Stimulated activated CD8-positive, alpha-beta memory T cell treated with anti-CD3 and anti-CD28 coated beads, Interleukin-15, amount 100 ng/mL, for 1 hour (primary cell): ENCODE data around the gene RBBP8NL.
"Not testable (repeated sequence)": the region's sequence is repeated elsewhere in the genome, so short reads cannot be mapped to it uniquely, and the experiment has no call there.

Experiments
- DNase-seq: peaks from one replicate; pipeline ENCODE4 v3.0.0-alpha.2; 2020; ENCODE audit warnings: low read depth

The RBBP8NL gene

DNA sequence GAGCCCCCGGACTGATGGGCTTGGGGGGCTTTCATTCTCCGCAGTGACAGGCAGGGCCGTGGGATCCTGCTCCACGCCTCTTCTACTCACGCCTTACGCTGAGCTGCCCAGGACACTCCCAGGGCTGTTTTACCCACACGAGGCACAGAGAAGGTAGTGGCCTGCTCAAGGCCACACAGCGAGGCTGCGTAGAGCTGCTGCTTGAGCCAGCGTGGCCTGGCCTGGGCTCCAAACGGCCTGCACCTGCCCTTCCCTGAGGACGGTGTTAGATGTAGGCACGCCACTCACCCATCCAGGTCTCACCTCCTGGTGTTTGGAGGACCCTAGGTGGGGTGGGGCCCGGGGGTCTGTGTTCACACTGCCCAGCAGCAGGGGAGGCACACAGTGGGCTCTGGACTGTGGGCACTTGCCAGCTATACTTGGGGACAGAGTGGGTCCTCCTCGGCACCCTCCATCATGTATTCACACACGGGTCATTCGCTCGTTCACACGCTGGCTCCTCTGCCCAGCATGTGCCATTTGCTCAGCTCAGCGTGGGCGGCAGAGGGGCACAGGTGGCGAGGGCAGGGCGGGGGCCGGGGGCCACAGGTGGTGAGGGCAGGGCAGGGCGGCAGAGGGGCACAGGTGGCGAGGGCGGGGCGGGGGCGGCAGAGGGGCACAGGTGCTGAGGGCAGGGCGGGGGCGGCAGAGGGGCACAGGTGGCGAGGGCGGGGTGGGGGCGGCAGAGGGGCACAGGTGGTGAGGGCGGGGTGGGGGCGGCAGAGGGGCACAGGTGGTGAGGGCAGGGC lies 18.4 kb upstream of the RBBP8NL start:
- no peak for DNase-seq

DNA sequence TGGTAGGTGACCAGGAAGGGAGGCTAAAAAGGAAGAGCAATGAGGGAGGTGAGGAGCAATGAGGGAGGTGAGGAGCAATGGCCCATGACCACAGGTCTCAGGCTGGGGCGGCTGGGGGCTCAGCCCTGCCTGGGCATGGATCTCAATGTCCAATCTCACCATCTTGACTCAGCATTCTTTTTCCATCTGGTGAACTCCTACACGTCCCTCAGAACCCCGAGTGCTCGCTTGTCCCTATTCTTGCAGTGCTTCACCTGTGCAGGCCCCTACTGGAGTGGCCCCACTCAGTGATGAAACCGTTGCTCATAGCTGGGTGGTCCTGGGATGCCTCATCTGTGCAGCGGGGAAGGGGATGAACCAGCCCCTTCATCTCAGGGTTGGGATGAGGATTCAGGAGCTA lies 16.9 kb upstream of the RBBP8NL start:
- no peak for DNase-seq

DNA sequence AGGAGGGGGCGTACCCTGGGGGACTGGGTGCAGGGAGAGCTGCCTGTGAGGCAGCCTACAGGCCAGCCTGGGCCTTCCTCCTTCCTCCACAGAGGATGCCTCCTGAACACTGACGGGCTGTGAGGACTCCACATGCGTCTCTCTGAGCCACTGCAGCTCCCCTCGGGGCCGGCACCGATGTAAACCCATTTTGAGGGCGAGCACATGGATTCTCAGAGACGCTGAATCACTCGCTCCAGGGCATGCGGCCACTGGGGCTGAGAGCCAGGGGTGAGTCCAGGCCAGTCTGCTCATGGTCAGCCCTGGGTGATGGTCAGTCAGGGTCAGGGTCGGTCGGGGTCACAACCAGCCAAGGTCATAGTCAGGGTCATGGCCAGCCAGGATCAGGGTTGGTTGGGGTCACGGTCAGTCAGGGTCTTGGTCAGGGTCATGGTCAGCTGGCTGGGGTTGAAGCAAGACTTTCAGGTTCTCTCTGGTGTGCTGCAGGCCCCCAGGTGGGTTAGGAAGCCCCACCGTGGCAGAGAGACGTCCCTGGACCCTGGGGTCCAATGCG lies 14.7 kb upstream of the RBBP8NL start:
- DNase-seq: no peak

DNA sequence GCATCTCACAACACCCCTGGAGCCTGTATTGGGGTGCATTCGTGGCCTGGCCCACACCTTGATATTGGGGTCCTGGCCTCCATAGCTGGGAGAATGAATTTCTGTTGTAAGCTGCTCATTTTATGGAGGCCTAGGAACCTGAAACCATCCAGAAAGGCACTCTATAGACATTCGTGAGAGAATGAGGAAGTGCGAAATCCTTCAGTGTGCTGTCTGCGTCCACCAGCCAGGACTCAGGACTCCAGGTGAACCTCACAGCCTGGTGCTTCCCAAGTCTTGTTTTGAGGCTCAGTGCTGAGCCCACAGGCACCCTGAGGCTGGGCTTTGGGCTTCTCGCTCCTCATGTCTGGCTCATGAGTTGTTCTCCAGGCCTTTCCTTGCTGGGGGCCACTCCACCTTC lies 11.9 kb upstream of the RBBP8NL start:
- no peak for DNase-seq

DNA sequence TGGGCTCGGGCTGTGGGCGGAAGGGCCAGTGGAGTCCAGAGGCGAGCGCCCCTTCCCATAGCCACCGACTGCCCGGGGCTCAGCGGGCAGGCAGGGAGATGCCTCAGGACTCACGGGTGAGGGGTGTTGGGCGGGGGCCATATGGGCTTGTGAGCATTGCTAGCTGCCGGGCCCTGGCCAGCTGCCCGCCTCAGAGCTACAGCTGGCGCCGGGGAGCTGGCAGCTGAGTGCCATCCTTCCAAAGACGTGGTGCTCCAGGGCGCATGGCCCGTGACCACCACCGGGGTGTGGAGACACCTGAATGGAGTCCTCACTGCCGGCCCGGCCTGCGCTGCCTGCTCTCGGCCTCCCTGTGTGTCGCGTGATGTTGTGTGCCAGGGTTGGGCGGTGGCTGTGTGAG lies 10.6 kb upstream of the RBBP8NL start:
- DNase-seq: no peak

DNA sequence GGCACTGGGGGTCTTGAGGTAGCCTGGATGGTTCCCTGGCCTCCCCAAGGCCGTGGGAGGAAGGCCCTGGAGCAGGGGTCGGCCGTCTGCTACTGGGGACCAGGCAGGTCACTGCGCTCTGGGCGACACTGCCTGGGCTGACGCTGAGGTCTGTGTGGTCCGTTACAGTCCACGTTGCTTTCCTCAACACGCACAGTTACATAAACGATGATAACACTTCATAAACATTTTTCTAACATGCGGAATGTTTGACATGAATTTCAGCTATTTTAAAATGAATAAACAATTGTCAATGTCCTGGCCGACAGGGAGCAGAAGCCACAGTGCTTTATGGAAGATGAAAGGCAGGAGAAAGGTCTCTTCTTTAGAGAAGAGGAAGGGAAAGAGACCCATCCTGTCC lies 10.2 kb upstream of the RBBP8NL start:
- no peak for DNase-seq

DNA sequence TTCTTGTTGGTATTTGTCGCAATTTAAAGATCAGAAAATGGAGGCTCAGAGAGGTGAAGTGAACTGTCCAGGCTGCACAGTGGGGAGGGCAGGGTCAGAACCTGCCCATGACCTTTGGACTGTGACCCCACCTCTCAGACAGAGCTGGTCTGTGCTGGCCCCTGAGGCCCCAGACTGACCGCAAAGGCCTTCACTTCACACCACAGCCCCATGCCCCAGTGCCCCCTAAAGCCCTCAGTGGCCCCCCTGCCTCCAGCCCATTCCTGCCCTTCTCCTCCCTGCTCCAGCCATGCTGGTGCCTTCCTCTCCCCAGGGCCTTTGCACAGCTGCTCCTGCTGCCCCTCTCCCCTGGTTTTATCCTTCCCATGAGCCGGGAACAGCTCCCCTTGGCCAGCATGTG lies 9.4 kb upstream of the RBBP8NL start:
- no peak for DNase-seq

DNA sequence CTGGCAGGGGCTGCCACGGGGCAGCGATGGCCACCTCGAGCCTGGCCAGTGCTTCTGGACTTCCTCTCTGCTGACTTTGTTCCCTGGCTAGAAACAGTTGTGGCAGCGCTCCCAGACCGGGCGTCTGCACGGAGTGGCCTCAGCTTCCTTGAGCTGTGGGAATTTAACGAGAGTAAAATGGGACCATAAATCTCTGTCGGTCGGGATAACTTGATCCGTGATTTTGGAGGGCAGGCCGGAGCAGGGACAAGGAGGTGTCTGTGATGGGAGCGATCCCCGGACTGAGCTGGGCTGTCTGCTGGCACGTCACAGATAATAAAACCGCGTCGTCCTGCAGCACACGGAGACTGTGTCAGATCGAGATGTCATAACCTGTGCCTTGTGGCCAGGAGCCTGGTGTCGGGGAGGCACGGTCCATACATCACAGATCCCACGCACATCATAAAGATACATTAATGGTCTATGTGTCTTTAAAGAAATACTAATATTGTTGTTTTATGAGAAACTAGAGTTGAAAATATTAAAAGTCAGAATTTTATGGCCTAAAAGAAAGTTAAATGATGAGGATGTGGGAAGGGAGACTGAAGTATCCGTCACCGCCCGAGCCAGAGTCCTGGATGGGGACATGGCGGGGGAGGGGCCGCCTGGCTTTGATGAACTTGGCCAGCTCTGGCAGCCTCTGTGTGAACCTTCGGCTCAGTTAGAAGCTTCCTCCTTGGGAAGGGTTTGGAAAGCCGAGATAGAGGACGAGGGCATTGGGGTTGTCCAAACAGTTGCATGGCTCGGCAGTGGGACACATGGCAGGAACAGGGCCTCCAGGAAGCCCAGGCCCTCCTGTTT lies 6.5 kb upstream of the RBBP8NL start:
- no peak for DNase-seq

DNA sequence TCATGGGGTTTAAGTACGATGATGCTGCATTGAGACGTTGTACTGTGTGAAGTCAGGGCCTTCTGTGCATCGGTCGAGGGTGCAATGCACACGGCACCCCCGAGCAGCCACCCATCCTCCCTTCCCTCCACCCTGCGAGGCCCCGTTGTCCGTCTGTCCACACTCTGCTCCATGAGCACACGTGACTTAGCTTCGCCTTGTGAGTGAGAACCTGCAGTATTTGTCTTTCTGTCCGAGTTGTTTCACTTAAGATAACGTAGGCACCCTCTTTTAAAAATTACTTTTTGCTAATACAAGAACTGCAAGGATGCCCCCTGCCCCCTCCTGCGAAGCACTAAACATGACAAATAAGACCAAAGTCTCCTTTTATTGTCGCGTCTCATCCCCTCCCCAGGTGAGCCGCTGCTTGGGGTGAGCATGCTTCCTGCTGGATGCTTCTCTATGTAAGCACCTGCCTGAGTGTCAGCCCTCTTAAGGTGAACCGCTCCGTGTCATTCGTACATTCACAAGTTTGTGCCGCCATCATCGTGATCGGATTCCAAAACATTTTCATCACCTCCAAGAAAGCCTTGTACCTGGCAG lies 3.6 kb upstream of the RBBP8NL start:
- no peak for DNase-seq

DNA sequence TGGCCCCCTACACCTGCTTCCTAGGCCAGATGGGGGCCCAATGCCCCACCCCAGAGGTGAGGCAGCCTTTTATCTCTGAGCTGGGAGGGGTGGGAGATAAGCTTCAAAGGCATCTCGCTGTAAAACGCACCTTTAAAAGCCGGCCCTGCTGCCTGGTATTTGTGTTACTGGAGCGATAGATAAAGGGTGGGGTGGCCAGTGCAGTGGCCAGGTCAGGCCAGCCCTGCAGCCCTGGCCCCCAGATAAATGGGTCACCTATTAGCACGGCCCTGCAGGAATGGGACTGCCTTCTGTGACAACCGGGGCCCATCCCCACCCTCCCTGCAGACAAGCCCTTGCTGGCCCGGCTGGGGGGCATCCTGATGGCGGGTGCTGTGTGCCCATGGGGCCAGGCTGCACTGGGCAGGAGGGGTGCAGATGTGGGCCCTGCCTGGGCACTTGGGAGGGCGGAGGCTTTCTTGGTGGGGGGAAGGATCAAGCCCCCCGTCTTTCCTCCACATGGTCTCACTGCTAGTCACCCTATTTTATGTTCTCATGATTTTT lies 3.0 kb upstream of the RBBP8NL start:
- no peak for DNase-seq

DNA sequence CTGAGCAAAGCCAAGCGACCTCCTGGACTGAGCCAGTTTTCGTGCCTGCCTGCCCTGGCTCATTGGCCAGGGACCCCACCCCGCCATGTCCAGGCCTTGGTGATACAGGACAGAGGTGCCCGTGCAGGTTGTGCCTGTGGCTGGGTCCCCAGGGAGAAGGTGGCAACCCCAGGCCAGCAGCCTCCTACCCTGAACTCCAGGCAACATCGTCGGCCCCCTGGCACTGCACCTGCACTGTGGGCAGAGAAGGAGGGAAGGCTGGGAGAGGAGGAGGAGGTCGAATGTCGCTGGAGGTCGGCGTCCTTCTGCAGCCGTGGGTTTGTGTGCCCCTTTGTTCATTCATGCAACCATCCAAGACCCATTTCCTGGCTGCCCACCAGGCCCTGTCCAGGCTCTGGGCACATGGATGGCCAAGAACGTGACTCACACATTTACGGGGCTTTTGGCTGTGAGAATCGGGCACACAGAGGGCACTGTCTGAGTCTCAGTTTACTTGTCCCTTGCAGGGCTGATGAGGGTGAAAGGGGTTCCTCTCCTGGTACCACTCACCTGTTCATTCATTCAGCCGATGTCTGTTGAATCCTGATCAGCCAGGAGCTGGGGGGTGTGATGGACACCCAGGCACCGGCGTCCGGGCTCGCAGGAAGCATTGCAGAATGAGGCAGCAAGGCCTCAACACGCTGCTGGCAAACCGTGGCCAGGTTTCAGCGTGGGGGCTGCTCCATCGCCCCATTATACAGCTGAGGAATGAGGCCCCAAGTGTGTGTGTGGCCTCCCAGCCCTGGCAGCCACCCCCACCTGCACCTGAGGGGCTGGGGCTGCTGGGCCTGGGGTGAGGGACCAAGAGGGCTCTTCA lies 2.3 kb upstream of the RBBP8NL start:
- no peak for DNase-seq

DNA sequence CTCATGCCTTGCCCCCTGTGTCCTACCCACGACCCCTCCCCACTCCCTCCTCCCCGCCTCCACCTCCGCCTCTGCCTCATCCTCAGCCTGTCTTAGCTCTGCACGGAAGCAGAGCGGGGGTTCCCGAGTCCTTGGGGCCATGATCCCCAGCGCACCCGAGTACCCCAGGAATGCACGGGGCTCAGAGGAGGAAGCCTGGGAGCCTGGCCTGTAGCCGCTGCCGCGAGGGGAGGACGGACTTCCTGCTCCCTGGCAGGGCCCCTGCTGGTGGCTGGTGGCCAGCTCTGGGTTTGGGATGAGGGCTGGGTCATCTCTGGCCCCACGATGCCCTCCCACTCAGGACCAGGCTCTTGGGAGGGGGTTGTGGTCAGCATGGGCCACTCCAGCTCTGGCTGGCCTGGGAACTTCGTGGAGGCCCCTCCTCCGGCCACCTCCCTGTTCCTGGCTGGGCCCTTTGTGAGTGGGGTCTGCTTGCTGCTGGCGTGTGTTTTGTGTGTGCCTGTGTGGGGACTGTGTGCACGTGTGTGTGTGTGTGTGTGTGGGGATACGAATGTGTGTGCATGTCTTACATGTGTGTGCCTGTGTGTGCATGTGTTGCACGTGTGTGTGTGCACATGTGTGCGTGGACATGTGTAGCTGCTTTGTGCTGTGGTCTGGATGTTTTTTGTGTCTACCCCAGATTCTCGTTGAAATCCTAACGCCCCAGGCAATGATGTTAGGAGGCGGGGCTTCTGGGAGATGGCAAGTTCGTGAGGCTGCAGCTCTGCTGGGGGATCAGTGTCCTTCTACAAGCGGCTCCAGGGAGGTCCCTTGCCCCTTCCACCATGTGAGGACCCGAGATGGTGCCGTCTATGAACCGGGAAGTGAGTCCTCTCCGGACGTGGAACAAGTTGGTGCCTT lies 1.3 kb upstream of the RBBP8NL start:
- no peak for DNase-seq

DNA sequence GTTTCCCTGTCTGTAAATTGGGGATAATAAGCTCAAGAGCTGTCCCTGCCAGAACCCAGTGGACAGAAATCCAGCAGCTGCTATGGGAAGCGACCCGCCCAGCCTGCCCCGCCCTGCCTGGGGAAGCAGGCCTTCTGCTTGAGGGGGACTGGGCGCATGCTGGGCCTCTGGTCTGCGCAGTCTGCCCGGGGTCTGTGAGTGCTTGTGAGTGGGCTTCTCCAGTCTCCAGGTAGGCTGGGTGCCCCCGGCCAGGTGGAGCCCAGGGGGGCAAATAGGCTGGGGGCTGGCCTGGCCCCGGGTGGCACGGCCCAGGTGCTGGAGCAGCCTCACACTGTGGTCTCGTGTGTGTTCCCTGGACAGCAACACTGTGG lies 648 bp upstream of the RBBP8NL start:
- DNase-seq: no peak

DNA sequence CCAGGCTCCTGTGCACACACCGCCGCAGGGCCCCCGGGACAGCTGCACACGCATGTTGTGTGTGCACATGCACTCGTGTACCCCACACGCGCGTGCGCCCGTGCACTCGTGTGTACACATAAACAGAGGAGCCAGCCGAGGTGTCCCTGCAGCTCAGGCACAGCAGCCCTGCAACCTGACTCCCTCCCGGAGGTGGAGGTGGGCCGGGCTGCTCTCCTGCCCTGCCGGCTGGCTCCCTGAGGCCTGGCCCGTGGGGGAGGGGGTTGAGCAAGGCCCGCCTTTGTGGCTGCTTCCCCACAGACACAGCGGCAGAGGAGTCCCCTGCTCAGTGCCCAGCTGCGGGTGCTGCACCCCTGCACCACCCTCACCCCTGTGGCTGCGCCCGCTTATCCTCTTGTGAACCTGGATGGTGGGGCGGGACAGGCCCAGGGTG lies 624 bp downstream of the RBBP8NL start:
- no peak for DNase-seq

DNA sequence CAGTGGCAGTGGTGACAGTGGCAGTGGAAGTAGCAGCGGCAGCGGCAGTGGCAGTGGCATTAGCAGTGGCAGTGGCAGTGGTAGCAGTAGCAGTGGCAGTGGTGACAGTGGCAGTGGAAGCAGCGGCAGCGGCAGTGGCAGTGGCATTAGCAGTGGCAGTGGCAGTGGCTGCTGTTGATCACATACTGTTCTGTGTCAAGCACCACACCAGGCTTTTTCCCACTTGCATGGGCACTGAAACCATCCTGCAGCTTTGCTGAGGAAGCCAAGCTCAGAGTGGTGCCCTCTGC lies 1.3 kb downstream of the RBBP8NL start:
- DNase-seq: not testable (repeated sequence)

DNA sequence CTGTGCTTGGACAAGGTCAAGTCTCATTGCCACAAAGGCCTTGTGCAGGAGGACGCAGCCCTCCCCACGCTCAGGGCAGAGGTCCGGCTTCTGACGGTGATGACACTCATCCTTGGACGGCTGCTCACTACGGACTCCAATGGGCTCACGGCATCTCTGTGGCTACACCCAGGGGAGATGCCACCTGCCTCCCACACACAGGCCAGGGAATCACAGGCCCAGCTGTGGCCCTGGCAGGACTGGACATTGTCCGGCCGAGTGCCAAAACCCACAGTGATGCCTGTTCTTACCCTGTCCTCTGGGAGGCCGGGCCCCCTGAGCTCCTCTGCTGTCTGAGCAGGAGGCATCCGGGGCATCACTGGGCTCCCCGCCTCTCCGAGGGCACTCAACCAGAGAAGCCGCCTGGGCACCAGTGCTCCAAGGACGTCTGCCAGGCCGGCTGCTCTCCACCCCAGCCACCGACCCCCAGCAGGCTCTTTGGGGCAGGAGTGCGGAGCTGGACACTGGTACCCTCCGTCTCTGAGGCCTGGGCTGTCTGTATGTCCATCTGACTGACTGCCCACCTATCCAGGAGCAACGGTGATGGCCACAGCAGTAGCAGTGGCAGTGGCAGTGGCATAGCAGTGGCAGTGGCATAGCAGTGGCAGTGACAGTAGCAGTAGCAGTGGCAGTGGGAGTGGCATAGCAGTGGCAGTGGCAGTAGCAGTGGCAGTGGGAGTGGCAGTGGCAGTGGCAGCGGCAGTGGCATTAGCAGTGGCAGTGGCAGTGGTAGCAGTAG lies 1.9 kb downstream of the RBBP8NL start:
- DNase-seq: no peak

DNA sequence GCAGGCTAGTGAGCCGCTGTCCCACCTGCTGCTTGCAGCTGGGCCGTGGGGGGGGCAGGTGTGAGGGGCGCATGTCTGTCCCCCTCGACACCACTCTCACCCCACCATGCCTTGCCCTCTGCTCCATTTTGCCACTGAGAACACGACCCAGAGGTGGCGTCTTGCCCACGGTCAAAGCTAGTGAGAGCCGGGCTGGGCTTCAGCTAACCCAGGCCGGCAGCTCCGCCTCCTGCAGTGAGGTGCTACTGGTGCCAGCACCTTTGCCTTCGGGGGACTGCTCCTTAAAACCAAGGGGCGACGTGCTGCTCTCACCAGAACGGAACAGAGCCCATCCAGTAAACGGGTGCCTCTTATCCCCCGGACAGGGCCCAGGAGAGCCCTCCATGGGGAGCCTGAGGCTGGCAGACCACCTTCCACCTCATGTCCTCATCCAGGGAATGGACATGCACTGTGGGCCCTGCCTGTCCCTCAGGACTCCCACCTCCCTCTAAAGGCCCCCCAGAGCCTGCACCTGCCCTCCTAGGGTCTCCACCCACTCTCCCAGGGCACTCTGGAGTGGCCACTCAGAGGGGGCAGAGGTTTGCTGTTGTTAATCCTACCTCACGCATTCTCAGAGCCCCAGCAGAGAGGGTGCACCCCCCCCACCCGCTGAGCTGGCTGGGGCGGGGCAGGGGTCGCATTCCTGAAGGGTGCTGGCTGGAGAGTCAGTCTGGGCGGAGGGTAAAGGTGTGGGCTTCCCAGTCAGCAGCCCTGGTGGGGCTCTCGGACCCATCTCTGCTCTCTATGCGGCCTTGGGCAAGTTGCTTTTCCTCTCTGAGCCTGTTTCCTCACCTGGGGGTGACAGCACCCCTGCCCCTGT lies 2.9 kb downstream of the RBBP8NL start:
- DNase-seq: no peak

DNA sequence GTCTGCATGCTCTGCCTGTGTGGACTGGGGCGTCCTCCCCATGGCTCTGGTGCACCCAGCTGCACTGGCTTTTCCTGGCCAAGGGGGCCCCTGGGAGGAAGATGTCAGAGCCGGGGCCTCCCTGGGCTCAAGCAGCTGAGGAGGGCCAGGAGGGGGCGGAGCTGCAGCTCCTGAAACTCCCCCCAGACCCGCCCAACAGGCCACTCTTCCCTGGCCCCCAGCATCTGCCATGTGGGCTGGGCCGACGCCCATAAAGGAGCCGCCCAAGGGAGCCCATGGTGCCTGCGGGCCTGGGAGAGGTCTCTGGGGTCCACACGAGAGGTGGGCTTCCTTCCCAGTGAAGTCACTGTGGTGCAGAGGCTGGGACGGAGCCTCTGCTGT lies 4.0 kb downstream of the RBBP8NL start:
- no peak for DNase-seq
